GM12801 (cell line): ENCODE data around the gene ICAM2.

ENCODE experiments used
- TF ChIP-seq, protein P1 (sequence below): IDR thresholded peaks from one replicate; pipeline ENCODE4 v1.5.1; 2011; ENCODE audit warnings: control low read depth; ENCODE audit not compliant: insufficient read length; ENCODE audit errors: extremely low read depth

ICAM2 gene

DNA sequence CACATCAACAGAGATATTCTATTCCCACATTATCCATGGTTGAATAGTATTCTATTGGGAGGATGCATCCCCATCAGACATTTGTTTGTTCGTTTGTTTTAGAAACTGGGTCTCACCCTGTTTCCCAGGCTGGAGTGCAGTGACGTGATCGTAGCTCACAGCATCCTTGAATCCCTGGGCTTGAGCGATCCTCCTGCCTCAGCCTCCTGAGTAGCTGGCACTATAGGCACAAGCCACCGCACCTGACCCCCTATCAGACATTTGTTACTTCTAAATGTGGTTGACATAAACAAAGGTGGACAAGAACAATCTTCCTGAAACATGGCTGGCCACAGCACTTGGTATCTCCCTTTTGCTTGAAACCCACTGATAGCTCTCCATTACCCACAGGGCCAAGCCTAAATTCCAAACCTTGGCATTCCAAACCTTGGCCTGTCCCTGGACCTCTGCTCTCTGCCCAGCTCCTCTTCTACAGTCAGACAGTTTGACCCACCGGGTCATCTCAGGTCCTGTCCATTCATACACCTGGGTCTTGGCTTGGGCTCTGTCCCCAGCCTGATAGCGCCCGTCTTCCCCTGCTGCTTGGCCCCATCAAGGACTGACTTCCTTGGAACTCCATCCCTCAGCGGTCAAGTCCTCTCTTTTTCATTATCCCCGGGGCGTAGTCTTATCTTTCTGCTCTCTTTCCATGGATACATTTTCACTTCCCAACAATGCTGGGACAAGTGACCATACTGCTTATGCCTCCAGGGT, 23.8 kb downstream of the ICAM2 start:
- TF ChIP-seq, protein P1, sequence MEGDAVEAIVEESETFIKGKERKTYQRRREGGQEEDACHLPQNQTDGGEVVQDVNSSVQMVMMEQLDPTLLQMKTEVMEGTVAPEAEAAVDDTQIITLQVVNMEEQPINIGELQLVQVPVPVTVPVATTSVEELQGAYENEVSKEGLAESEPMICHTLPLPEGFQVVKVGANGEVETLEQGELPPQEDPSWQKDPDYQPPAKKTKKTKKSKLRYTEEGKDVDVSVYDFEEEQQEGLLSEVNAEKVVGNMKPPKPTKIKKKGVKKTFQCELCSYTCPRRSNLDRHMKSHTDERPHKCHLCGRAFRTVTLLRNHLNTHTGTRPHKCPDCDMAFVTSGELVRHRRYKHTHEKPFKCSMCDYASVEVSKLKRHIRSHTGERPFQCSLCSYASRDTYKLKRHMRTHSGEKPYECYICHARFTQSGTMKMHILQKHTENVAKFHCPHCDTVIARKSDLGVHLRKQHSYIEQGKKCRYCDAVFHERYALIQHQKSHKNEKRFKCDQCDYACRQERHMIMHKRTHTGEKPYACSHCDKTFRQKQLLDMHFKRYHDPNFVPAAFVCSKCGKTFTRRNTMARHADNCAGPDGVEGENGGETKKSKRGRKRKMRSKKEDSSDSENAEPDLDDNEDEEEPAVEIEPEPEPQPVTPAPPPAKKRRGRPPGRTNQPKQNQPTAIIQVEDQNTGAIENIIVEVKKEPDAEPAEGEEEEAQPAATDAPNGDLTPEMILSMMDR = no peak

DNA sequence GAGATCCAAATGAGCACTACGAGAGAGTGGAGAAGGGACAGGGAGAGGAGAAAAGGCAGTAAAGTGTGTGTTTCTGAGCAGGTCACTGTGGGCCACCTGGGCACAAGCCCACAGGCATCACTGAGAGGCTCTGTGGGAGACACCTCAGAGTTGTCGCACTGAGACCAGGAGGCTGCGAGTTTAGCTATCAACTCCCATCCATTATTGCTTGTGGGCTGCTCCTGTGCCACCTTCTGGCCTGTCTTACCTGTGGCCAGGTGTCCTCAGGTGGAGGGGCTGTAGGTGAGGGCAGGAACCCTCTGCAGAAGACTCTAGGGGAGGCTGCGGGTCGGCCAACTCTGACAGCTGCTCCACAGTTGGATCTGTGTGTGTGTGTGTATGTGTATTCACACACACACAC, 24.8 kb downstream of the ICAM2 start:
- TF ChIP-seq, protein P1 = no peak

DNA sequence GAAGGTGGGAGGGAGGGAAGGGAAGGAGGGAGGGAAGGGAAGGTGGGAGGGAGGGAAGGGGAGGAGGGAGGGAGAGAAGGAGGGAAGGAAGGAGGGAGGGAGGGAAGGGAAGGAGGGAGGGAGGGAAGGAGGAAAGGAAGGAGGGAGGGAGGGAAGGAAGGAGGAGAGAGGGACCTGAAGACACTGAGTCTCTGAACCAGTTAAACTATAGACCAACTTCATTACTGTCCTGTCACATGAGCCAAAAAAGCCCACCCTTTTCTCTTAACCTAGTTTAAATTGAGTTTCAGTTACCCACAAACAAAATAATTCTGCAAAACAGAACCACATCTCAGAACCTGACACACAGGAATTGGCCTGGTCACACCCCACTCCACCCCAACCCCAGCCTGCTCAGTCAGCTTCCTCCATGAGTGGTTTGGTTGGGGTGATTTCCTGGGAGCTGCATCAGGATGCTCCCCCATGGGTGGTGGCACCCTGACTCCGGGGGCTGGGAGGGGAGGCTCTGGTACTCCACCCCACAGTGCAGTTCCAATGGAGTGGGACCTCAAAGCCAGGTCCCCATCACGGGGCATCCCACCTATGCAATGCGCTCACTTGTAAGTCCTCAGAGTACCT, 27.0 kb downstream of the ICAM2 start:
- TF ChIP-seq, protein P1 = no peak

DNA sequence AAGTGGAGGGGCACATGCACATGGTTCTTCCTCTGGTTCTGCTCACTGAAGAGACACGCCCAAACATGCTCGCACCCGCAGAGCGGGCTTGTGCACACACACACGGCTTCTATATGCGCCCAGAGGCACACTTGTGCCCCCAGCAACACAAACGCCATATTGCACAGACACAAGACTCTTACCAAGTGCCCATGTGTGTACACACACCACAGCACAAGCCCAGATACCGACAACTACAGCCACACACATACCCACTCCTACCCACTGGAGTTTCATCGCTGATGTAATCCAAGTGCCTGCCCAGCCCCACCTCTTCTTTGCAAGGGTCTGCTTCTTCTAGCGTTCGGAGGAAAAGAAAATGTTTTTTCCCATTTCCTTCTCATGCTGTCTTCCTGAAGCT, 28.8 kb downstream of the ICAM2 start:
- TF ChIP-seq, protein P1 = no peak

DNA sequence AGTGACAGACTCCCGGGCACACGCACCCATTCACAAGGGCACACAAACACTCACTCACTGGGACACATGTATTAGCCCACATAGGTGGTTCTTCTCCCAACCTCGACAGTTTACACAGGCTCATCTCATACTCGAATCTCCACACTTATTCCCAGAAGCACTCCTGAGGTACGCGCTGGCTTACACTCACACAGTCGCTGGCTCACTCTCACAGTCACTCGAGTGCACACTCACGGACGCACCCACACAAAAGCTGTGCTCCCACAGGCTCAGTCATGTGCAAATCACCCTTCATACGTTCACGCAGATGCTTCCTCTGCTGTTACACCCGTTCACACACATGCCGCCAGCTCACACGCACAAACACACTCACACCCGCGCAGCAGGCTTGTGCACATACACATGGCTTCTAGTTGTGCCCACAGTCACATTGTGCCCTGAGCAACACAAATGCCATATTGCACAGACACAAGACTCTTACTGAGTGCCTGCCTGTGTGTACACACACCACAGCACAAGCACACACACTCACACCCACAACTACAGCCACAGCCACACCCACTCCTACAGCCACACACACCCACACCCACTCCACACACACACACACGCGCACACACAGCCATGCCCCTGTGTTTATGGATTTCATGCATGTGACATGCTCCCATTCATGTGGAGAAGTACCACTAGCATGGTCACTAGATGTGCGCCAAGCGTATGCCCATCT, 30.6 kb downstream of the ICAM2 start:
- TF ChIP-seq, protein P1 = no peak

DNA sequence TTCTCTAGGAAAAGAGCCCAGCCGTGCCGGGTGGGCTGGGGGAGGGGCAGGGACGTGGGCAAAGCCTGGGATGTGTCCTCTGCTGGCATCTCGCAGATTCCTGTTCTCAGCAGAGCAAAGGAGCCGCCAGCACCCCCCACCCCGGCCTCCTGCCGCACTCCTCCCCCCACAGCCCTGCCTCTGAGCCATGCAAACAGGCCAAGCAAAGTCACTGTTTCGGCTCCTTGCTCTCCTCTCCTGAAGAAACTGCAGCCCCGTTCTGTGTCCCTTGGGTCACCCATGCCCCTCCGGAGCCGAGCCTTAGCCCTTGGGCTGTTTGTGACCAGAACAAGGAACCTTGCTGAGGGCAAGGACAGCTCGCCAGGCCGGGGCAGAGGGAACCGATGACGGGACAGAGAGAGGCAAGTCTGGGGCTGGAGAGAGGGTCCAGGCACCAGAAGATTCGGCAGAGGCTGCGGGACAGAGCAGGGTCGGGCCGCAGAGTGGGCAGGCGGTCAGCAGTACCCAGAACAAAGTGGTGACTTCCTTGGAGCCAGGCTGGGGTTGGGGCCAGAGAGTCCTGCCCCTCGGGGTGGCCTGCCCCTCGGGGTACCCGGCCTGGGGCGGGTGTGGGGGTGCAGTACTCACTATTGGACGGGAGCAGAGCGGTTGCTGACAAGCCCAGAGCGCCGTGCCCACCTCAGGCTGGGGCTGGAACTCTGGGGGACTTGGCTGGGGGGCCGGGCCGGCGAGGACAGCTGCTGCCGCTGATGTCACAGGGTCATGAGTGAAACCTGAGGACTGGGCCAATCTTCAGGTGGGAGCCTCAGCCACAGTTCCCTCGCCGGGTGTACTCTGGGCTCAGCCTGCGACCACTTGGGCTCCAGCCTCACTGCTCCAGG, 31.5 kb downstream of the ICAM2 start:
- TF ChIP-seq, protein P1 = no peak

DNA sequence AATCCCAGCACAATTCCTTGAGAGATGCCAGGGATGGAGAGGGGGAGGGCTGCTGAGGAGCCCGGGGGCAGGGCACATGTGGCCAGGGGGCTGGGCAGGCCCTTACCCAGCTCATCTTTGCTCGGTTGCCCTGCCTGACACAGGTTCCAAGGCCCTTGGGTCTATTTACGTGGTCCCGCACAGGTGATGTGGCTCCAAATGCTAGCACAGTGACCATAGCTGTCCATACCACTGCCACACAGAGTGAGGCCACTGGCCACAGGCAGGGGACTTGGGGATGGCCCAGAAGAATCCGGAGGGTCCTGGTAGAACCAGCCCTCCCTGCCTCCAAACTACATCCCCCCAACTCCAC, 32.3 kb downstream of the ICAM2 start:
- TF ChIP-seq, protein P1 = no peak
